HepG2 (cell line): Measurements from ENCODE around the gene ITGAE. TPM values are rescaled to one million over a fixed set of nuclear protein-coding genes. Genes with fewer than 3 reads are reported as not detected.
A peak's percentile ranks its signal among the peaks of the same experiment; 100 is the strongest.

Experiments used
- ATAC-seq: fragments of 200-7000 bp; cut with Tn5 transposase; 3 replicates; pipeline ENCODE4 v1.9.1; 2020; ENCODE audit warnings: mild to moderate bottlenecking, moderate library complexity
- BruUV-seq: library from RNA; stranded (reverse); fragments of 400-500 nt; replicated peaks from 2 replicates; lab custom pipeline; 2021; lab: Mats Ljungman, UMichigan
- CTCF ChIA-PET: fragments of 300-600 bp; formaldehyde crosslinking; extraction: SDS; loops from one replicate; lab custom pipeline; 2021; ENCODE audit warnings: low total read pairs, inconsistent platforms, low intra/inter-chr PET ratio; lab: Yijun Ruan, JAX
- POLR2A ChIA-PET: fragments of 350-600 bp; sonication (Branson Sonifier 250); formaldehyde crosslinking; loops from one replicate; lab custom pipeline; 2020; ENCODE audit warnings: antibody characterized with exemption, inconsistent platforms; lab: Yijun Ruan, JAX
- DNase-seq: peaks from one replicate; pipeline ENCODE4 v3.0.0-alpha.2; 2015; ENCODE audit warnings: low spot score
- FAIRE-seq: peaks from 3 replicates; lab custom pipeline; 2011; peaks lifted over from hg19 to GRCh38; lab: Jason Lieb, UNC
- H2AFZ ChIP-seq: one replicate; pipeline ENCODE4 v1.6.1; 2011; ENCODE audit warnings: low read length, inconsistent platforms
- H3K27ac ChIP-seq: fragments of 300-600 bp; 3 replicates; pipeline ENCODE4 v1.8.0; 2011; ENCODE audit warnings: mixed run types, mild to moderate bottlenecking, mixed read lengths, low read length, inconsistent platforms; ENCODE audit not compliant: insufficient read depth; ENCODE audit errors: extremely low read length
- H3K27me3 ChIP-seq, 2 experiments: fragments of 200-600 bp in 1 of 2; 2 replicates in 1 of 2; 3 replicates in 1 of 2; pipeline versions ENCODE4 v1.6.0 to v1.8.0; 2011; ENCODE audit warnings: low read length in 2 of 2, mild to moderate bottlenecking in 2 of 2, moderate library complexity in 2 of 2, inconsistent platforms in 1 of 2; ENCODE audit not compliant: insufficient read depth in 2 of 2, control insufficient read depth in 1 of 2
- H3K36me3 ChIP-seq, 2 experiments: fragments of 200-600 bp in 1 of 2; replicated peaks in 1 of 2; 2 replicates in 1 of 2; 3 replicates in 1 of 2; pipeline versions ENCODE4 v1.5.1 to v1.8.0; 2011; ENCODE audit warnings: low read length in 2 of 2, inconsistent platforms in 1 of 2; ENCODE audit not compliant: insufficient read depth in 2 of 2, control insufficient read depth in 1 of 2
- H3K4me1 ChIP-seq: 2 replicates; pipeline ENCODE4 v1.5.1; 2012; ENCODE audit warnings: low read length, inconsistent platforms; ENCODE audit not compliant: insufficient read depth
- H3K4me2 ChIP-seq: 2 replicates; pipeline ENCODE4 v1.6.0; 2011; ENCODE audit warnings: low read depth, low read length, inconsistent platforms
- H3K4me3 ChIP-seq, 3 experiments: fragments of 200-600 bp in 1 of 3; sonication (generic), shearing (Covaris generic) in 1 of 3; replicated peaks in 1 of 3; 2 replicates each; pipeline ENCODE4 v1.5.1; 2011 to 2016; ENCODE audit warnings: low read length in 3 of 3, inconsistent platforms in 2 of 3, low read depth in 2 of 3, mild to moderate bottlenecking in 2 of 3, control low read depth in 1 of 3, mixed read lengths in 1 of 3; ENCODE audit not compliant: insufficient read depth in 1 of 3
- H3K79me2 ChIP-seq: one replicate; pipeline ENCODE4 v1.6.1; 2011; ENCODE audit warnings: low read length, inconsistent platforms; ENCODE audit not compliant: insufficient read depth
- H3K9ac ChIP-seq: 2 replicates; pipeline ENCODE4 v1.6.0; 2011; ENCODE audit warnings: mild to moderate bottlenecking, low read depth, low read length, inconsistent platforms; ENCODE audit not compliant: insufficient read depth
- H3K9me3 ChIP-seq: 2 replicates; pipeline ENCODE4 v1.5.1; 2012; ENCODE audit warnings: mild to moderate bottlenecking, low read length
- H4K20me1 ChIP-seq: 2 replicates; pipeline ENCODE4 v1.6.0; 2011; ENCODE audit warnings: inconsistent platforms, mild to moderate bottlenecking, low read length, moderate library complexity; ENCODE audit not compliant: insufficient read depth
- MZF1 ChIP-seq: sonication (generic); formaldehyde crosslinking; IDR thresholded peaks from 2 replicates; pipeline ENCODE4 v1.8.1; 2023; ENCODE audit warnings: mild to moderate bottlenecking, missing genetic modification reagents, borderline replicate concordance
- SP4 ChIP-seq: sonication (generic); formaldehyde crosslinking; IDR thresholded peaks from 2 replicates; pipeline ENCODE4 v1.8.1; 2023; ENCODE audit warnings: mild to moderate bottlenecking, missing genetic modification reagents
- TCF12 ChIP-seq, 2 experiments: fragments of 450-650 bp in 1 of 2; sonication (generic) in 1 of 2; formaldehyde crosslinking in 1 of 2; IDR thresholded peaks; 2 replicates each; pipeline versions ENCODE4 v1.6.1 to v1.8.0; 2017 to 2022; ENCODE audit warnings: antibody characterized with exemption in 1 of 2, mild to moderate bottlenecking in 1 of 2, missing genetic modification reagents in 1 of 2, moderate library complexity in 1 of 2
- ZFY ChIP-seq: sonication (generic); formaldehyde crosslinking; IDR thresholded peaks from 2 replicates; pipeline ENCODE4 v1.4.0; 2020; ENCODE audit warnings: missing genetic modification reagents
- WGBS: methylation state at CpG from one replicate; pipeline ENCODE4 v1.1.6; 2017; ENCODE audit warnings: low lambda C conversion rate; 5-methylcytosine and 5-hydroxymethylcytosine counted together
- in situ Hi-C: cut with HindIII; loops from 2 replicates; pipeline ENCODE4 v1.10.0; 2017; ENCODE audit warnings: low pct_unique_long_range_greater_than_20kb; ENCODE audit not compliant: extremely low pct_ligation_motif_present
- intact Hi-C: fragments of 100-400 bp; cut with micrococcal nuclease; formaldehyde crosslinking; loops from one replicate; pipeline ENCODE4 v1.10.0; 2022; ENCODE audit not compliant: unreplicated experiment
- polyA plus RNA-seq, 8 experiments: library from polyadenylated mRNA; depleted of rRNA in 3 of 8; stranded (reverse) in 7 of 8; unstranded in 1 of 8; fragments of >200 nt; fragmentation: Illumina TruSeq in 4 of 8; extraction: Trizol in 4 of 8; gene quantifications; 2 replicates each; pipeline versions ENCODE4 v1.2.1 to v1.2.3, GENCODE V29; 2011 to 2016; ENCODE audit warnings: low read depth in 4 of 8, missing spikeins in 1 of 8, mixed read lengths in 1 of 8; ENCODE audit not compliant: insufficient read depth in 1 of 8
- total RNA-seq, 5 experiments: library from RNA; depleted of rRNA; stranded (reverse); fragments of >200 nt; fragmentation: Illumina TruSeq; extraction: Trizol; gene quantifications; 2 replicates each; pipeline ENCODE4 v1.2.3, GENCODE V29; 2016; ENCODE audit warnings: low read depth in 1 of 5
- TF ChIP-seq, protein P1 (sequence below): sonication (generic); formaldehyde crosslinking; IDR thresholded peaks from 2 replicates; pipeline ENCODE4 v1.5.0; 2020; ENCODE audit warnings: mild to moderate bottlenecking, missing genetic modification reagents
- TF ChIP-seq, protein P2 (sequence below): sonication (generic); formaldehyde crosslinking; IDR thresholded peaks from 2 replicates; pipeline ENCODE4 v1.9.0; 2022; ENCODE audit warnings: missing genetic modification reagents, mild to moderate bottlenecking, borderline replicate concordance
- TF ChIP-seq, protein P3 (sequence below): sonication (generic); formaldehyde crosslinking; IDR thresholded peaks from 2 replicates; pipeline ENCODE4 v1.5.1; 2020; ENCODE audit warnings: mild to moderate bottlenecking, missing genetic modification reagents, moderate library complexity

ITGAE gene
- total and polyA plus RNA-seq, 2 of the 13 experiments (the other 11 are each of a cell fraction or from before 2014, with no cell fraction given): 42.3 to 49.0 TPM

DNA sequence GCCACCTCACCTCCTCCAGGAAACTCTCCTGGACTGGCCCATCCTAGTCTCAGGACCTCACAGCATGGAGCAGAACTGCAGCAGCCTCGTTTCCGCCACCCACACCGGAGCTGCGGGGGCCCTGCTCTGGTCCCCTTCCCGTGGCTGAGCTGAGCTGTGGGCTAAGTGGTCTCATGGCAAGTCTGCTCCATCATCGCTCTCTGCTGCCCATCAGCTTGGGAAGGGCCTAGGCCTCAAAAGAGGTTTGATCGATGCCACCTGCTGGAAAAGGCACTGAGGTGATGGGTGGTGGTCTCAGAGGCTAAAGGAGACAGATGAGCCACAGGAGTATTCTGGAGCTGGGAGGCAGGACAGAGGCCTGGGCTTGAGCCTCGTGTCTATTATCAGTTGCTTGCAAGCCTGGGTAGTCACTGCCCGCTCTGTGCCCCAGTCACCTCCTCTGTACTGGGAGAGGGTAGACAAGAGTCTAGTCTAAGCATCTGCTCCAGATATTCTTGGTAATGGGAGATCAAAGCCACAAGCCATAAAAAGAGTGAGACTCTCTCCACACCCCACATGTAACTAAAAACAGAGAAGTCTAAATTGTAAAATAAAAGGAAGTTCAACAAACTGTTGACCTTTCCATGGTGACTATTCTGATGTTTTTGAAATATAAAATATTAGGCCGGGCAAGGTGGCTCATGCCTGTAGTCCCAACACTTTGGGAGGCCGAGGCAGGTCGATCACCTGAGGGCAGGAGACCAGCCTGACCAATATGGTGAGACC is 1.6 kb downstream of the ITGAE start:
- DNase-seq (no peak), FAIRE-seq (no peak), ATAC-seq (no peak)
- no TSS peak for BruUV-seq
- Histone ChIP-seq H3K4me3 (no peak overlapping the region), H4K20me1 (no peaks in the 10 kb centered on the region), H3K79me2 (no peaks in the 10 kb centered on the region), H3K4me2 (no peak overlapping the region), H3K36me3 (no peaks in the 10 kb centered on the region), H3K27me3 (no peaks in the 10 kb centered on the region), H3K27ac (peak overlapping the region; percentile 24), H3K9ac (no peak overlapping the region), H3K9me3 (no peaks in the 10 kb centered on the region), H2AFZ (no peak overlapping the region), H3K4me1 (peaks cover 93% of the 10 kb centered on the region)
- WGBS: 90% methylated on average over 12 of the region's 12 CpGs
- ChIA-PET CTCF (no interaction called here), POLR2A (no interaction called here)
- TF ChIP-seq SP4: 0 out of 2 replicates have a peak, but pooled peaks have one; percentile 45
- TF ChIP-seq, protein P1, sequence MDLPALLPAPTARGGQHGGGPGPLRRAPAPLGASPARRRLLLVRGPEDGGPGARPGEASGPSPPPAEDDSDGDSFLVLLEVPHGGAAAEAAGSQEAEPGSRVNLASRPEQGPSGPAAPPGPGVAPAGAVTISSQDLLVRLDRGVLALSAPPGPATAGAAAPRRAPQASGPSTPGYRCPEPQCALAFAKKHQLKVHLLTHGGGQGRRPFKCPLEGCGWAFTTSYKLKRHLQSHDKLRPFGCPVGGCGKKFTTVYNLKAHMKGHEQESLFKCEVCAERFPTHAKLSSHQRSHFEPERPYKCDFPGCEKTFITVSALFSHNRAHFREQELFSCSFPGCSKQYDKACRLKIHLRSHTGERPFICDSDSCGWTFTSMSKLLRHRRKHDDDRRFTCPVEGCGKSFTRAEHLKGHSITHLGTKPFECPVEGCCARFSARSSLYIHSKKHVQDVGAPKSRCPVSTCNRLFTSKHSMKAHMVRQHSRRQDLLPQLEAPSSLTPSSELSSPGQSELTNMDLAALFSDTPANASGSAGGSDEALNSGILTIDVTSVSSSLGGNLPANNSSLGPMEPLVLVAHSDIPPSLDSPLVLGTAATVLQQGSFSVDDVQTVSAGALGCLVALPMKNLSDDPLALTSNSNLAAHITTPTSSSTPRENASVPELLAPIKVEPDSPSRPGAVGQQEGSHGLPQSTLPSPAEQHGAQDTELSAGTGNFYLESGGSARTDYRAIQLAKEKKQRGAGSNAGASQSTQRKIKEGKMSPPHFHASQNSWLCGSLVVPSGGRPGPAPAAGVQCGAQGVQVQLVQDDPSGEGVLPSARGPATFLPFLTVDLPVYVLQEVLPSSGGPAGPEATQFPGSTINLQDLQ: 0 out of 2 replicates have a peak, but pooled peaks have one; percentile 30
- peak; percentile 20; the same call in 1 of the 2 replicates for TF ChIP-seq ZFY
- TF ChIP-seq, protein P2, sequence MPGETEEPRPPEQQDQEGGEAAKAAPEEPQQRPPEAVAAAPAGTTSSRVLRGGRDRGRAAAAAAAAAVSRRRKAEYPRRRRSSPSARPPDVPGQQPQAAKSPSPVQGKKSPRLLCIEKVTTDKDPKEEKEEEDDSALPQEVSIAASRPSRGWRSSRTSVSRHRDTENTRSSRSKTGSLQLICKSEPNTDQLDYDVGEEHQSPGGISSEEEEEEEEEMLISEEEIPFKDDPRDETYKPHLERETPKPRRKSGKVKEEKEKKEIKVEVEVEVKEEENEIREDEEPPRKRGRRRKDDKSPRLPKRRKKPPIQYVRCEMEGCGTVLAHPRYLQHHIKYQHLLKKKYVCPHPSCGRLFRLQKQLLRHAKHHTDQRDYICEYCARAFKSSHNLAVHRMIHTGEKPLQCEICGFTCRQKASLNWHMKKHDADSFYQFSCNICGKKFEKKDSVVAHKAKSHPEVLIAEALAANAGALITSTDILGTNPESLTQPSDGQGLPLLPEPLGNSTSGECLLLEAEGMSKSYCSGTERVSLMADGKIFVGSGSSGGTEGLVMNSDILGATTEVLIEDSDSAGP (CRISPR knock-in tag): 0 out of 2 replicates have a peak, but pooled peaks have one; percentile 8
- TF ChIP-seq, protein P3, sequence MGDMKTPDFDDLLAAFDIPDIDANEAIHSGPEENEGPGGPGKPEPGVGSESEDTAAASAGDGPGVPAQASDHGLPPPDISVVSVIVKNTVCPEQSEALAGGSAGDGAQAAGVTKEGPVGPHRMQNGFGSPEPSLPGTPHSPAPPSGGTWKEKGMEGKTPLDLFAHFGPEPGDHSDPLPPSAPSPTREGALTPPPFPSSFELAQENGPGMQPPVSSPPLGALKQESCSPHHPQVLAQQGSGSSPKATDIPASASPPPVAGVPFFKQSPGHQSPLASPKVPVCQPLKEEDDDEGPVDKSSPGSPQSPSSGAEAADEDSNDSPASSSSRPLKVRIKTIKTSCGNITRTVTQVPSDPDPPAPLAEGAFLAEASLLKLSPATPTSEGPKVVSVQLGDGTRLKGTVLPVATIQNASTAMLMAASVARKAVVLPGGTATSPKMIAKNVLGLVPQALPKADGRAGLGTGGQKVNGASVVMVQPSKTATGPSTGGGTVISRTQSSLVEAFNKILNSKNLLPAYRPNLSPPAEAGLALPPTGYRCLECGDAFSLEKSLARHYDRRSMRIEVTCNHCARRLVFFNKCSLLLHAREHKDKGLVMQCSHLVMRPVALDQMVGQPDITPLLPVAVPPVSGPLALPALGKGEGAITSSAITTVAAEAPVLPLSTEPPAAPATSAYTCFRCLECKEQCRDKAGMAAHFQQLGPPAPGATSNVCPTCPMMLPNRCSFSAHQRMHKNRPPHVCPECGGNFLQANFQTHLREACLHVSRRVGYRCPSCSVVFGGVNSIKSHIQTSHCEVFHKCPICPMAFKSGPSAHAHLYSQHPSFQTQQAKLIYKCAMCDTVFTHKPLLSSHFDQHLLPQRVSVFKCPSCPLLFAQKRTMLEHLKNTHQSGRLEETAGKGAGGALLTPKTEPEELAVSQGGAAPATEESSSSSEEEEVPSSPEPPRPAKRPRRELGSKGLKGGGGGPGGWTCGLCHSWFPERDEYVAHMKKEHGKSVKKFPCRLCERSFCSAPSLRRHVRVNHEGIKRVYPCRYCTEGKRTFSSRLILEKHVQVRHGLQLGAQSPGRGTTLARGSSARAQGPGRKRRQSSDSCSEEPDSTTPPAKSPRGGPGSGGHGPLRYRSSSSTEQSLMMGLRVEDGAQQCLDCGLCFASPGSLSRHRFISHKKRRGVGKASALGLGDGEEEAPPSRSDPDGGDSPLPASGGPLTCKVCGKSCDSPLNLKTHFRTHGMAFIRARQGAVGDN (CRISPR knock-in tag): peak; percentile 60
- TF ChIP-seq MZF1 (CRISPR knock-in tag): no peak
- TF ChIP-seq TCF12 (IDR thresholded peaks at IDR 0.05): no peak
- TF ChIP-seq TCF12 (CRISPR knock-in tag; IDR thresholded peaks at IDR 0.05): no peak
- in situ Hi-C loops: no loop called here
- intact Hi-C loops: no loop called here
